Spleen (tissue), 7 donors: ENCODE results near the gene LTBP1.

Source experiments
- POLR2A ChIP-seq, 3 donors: fragments of 450-650 bp; IDR thresholded peaks; one replicate each; pipeline ENCODE4 v1.5.1; 2017; ENCODE audit warnings: antibody characterized with exemption in 3 of 3, mild to moderate bottlenecking in 1 of 3
- POLR2AphosphoS5 ChIP-seq, 3 donors: sonication (generic); formaldehyde crosslinking; IDR thresholded peaks; one replicate each; pipeline ENCODE4 v1.5.1; 2017; ENCODE audit warnings: antibody characterized with exemption in 3 of 3
- TF ChIP-seq, protein P1 (sequence below), 11 experiments: fragments of 200-600 bp in 7 of 11; fragments of 450-650 bp in 4 of 11; sonication (generic) in 4 of 11; IDR thresholded peaks in 8 of 11; conservative IDR thresholded peaks in 3 of 11; 1 replicate in 7 of 11; 2 replicates in 4 of 11; pipeline versions ENCODE4 v1.4.0 to v1.8.0; 2016 to 2021; ENCODE audit warnings: antibody characterized with exemption in 11 of 11, inconsistent platforms in 4 of 11, mild to moderate bottlenecking in 1 of 11
- donor health status: DM: no; HTN: no; CAD: no; lungs with moderate emphysema.
- donor health status: DM: no; HTN: no; CAD: no.
- donor health status: DM: no; HTN: no; CAD: no.

DNA sequence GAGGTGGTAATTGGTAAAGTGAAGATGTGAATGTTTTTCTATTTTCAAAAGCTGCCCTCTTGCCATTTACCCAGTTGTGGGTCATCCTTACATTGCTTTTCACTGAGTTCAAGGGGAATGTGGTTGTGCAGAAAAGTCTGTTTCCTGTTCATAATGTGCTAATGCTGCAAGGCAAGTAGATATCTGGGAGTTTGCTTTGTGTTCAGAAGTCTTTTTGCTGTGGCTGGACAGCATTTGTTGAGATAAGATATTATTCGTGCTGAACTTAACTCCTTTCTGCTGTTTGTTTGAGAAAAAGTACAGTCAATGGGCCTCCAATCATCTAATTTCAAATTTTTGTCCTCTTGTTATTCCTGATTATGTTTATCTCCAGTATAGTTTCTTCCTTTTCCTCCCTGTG is 263.2 kb downstream of the LTBP1 start:
- TF ChIP-seq, protein P1, sequence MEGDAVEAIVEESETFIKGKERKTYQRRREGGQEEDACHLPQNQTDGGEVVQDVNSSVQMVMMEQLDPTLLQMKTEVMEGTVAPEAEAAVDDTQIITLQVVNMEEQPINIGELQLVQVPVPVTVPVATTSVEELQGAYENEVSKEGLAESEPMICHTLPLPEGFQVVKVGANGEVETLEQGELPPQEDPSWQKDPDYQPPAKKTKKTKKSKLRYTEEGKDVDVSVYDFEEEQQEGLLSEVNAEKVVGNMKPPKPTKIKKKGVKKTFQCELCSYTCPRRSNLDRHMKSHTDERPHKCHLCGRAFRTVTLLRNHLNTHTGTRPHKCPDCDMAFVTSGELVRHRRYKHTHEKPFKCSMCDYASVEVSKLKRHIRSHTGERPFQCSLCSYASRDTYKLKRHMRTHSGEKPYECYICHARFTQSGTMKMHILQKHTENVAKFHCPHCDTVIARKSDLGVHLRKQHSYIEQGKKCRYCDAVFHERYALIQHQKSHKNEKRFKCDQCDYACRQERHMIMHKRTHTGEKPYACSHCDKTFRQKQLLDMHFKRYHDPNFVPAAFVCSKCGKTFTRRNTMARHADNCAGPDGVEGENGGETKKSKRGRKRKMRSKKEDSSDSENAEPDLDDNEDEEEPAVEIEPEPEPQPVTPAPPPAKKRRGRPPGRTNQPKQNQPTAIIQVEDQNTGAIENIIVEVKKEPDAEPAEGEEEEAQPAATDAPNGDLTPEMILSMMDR (IDR thresholded peaks at IDR 0.05 in 8 of 11, conservative IDR thresholded peaks at IDR 0.05 in 3 of 11), result no peak
- TF ChIP-seq POLR2A (IDR thresholded peaks at IDR 0.05), result no peak
- TF ChIP-seq POLR2AphosphoS5 (IDR thresholded peaks at IDR 0.05), result no peak
